ENCODE results near the gene SPECC1. TPM values are rescaled to one million over a fixed set of nuclear protein-coding genes. Genes with fewer than 3 reads are reported as not detected.

SPECC1 gene
- total RNA-seq, 3 donors from 2014 or later, result 36.4 to 59.0 (median 51.8) TPM

DNA sequence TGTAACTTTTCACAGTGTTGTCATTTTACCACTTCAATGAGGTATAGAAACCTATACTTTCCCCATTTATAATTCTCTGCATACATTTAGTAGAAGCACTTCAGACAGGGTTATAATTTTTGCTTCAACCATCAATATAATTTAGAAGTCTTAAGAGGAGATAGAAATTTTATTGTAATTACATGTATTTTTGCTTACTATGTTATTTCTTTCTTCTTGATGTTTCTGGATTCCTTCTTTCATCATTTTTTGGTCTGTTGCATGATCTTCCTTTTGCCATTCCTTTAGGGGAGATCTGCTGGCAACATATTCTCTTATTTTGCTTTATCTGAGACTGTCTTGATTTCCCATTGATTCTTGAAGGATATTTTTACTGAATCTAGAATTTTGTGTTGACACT lies 31.1 kb downstream of the SPECC1 start:
- Histone ChIP-seq H3K4me1 (no peaks in the 10 kb centered on the region), H3K36me3 (no peaks in the 10 kb centered on the region), H3K4me3 (no peak overlapping the region), H3K27me3 (no peaks in the 10 kb centered on the region), H3K9me3 (no peaks in the 10 kb centered on the region), H3K27ac (no peak overlapping the region)
- TF ChIP-seq POLR2AphosphoS5 (IDR thresholded peaks at IDR 0.05) (no peak), POLR2A (IDR thresholded peaks at IDR 0.05) (no peak)
- TF ChIP-seq, protein P1, sequence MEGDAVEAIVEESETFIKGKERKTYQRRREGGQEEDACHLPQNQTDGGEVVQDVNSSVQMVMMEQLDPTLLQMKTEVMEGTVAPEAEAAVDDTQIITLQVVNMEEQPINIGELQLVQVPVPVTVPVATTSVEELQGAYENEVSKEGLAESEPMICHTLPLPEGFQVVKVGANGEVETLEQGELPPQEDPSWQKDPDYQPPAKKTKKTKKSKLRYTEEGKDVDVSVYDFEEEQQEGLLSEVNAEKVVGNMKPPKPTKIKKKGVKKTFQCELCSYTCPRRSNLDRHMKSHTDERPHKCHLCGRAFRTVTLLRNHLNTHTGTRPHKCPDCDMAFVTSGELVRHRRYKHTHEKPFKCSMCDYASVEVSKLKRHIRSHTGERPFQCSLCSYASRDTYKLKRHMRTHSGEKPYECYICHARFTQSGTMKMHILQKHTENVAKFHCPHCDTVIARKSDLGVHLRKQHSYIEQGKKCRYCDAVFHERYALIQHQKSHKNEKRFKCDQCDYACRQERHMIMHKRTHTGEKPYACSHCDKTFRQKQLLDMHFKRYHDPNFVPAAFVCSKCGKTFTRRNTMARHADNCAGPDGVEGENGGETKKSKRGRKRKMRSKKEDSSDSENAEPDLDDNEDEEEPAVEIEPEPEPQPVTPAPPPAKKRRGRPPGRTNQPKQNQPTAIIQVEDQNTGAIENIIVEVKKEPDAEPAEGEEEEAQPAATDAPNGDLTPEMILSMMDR (IDR thresholded peaks at IDR 0.05), result no peak
- DNase-seq (ENCODE audit: low spot score in 2 of 2), result no peak
- intact Hi-C loops (cut with DNase I; ENCODE audit: low total_unique reads), result no loop called here

GRCh38 chr17:20043021-20043420 lies 33.9 kb downstream of the SPECC1 start:
- Histone ChIP-seq H3K4me1 (no peaks in the 10 kb centered on the region), H3K27me3 (no peaks in the 10 kb centered on the region)

DNA sequence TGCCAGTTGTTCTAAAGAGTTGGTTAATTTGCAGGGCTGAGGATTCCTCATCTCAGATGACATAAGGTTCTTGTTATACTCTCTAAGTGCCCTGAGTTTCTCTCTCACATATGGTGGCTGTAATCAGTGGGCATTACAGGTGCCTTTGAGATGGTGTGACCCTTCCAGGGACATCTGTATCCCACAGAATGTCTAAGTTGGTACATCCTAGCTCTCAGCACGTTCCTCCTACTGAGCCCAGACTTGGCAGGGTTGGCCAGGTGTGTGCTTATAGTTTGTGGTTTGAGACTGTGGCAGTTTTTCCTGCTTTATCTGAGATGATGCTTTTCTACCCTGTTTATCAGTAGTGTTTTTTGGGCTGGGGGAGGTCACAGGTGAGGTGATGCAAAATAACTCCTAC lies 36.3 kb downstream of the SPECC1 start:
- H3K27me3 ChIP-seq, result no peaks in the 10 kb centered on the region
- no peak for TF ChIP-seq POLR2AphosphoS5 (IDR thresholded peaks at IDR 0.05)
- no peak for TF ChIP-seq POLR2A (IDR thresholded peaks at IDR 0.05)
- TF ChIP-seq, protein P1 (IDR thresholded peaks at IDR 0.05), result no peak
- H3K9me3 ChIP-seq, result no peaks in the 10 kb centered on the region
- H3K4me1 ChIP-seq, result no peaks in the 10 kb centered on the region
- H3K27ac ChIP-seq, result no peak overlapping the region
- no peak overlapping the region for H3K4me3 ChIP-seq
- DNase-seq (ENCODE audit: low spot score in 2 of 2), result no peak
- no peaks in the 10 kb centered on the region for H3K36me3 ChIP-seq
- intact Hi-C loops (cut with DNase I; ENCODE audit: low total_unique reads), result no loop called here

More at GRCh38 chr17:20043021-20043420, 33.9 kb downstream of the SPECC1 start:
- no peak for DNase-seq (ENCODE audit: low spot score in 2 of 2)
- H3K9me3 ChIP-seq, result no peaks in the 10 kb centered on the region
- intact Hi-C loops (cut with DNase I; ENCODE audit: low total_unique reads), result no loop called here
- no peak overlapping the region for H3K27ac ChIP-seq
- H3K4me3 ChIP-seq, result no peak overlapping the region
- TF ChIP-seq, protein P1 (IDR thresholded peaks at IDR 0.05), result no peak
- TF ChIP-seq POLR2AphosphoS5 (IDR thresholded peaks at IDR 0.05), result no peak
- no peak for TF ChIP-seq POLR2A (IDR thresholded peaks at IDR 0.05)
- no peaks in the 10 kb centered on the region for H3K36me3 ChIP-seq

GRCh38 chr17:20046629-20047028 lies 37.5 kb downstream of the SPECC1 start:
- no peaks in the 10 kb centered on the region for H3K27me3 ChIP-seq
- H3K4me3 ChIP-seq, result no peak overlapping the region
- no peaks in the 10 kb centered on the region for H3K9me3 ChIP-seq
- no peaks in the 10 kb centered on the region for H3K4me1 ChIP-seq
- no peaks in the 10 kb centered on the region for H3K36me3 ChIP-seq
- intact Hi-C loops (cut with DNase I; ENCODE audit: low total_unique reads), result no loop called here
- no peak overlapping the region for H3K27ac ChIP-seq
- no peak for DNase-seq (ENCODE audit: low spot score in 2 of 2)
- TF ChIP-seq POLR2AphosphoS5 (IDR thresholded peaks at IDR 0.05), result no peak
- TF ChIP-seq, protein P1 (IDR thresholded peaks at IDR 0.05), result no peak
- TF ChIP-seq POLR2A (IDR thresholded peaks at IDR 0.05), result no peak

DNA sequence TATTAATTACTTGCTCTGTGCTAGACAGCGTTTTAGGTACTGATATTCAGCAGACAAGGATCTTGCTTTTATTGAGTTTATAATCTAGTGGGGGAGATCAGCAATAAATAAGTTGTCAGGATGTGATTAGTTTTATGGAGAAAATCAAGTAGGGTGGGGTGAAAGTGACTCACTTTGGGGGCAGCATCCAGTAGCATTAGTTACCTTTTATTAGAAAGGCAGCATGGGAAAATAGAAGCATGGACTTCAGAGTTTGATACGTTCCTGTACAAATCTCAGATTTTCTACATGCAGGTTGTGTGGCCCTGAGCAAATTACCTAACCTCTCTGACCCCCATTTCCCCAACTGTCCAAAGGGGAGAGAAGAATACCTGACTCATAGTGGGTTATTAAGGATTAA lies 42.5 kb downstream of the SPECC1 start:
- intact Hi-C loops (cut with DNase I; ENCODE audit: low total_unique reads), result no loop called here
- Histone ChIP-seq H3K27me3 (no peaks in the 10 kb centered on the region), H3K36me3 (no peaks in the 10 kb centered on the region), H3K9me3 (peaks cover 0 to 8% of the 10 kb centered on the region in 2 donors), H3K4me1 (no peaks in the 10 kb centered on the region), H3K4me3 (no peak overlapping the region), H3K27ac (no peak overlapping the region)
- DNase-seq (ENCODE audit: low spot score in 2 of 2), result no peak
- TF ChIP-seq POLR2A (IDR thresholded peaks at IDR 0.05) (no peak), POLR2AphosphoS5 (IDR thresholded peaks at IDR 0.05) (no peak)
- TF ChIP-seq, protein P1 (IDR thresholded peaks at IDR 0.05), result no peak

Data from breast epithelium (tissue), 4 donors.